OCI-LY7 (cell line): ENCODE measurements around the gene CTPS2.

Experiments used
- EZH2phosphoT487 ChIP-seq: fragments of 200-600 bp; sonication (generic); IDR thresholded peaks from 2 replicates; pipeline ENCODE4 v1.6.1; 2018; ENCODE audit warnings: low read depth, borderline replicate concordance, mild to moderate bottlenecking, mixed run types, antibody characterized with exemption, low read length, moderate library complexity, mixed read lengths
- TF ChIP-seq, protein P1 (sequence below): fragments of 200-600 bp; sonication (generic); conservative IDR thresholded peaks from 2 replicates; pipeline ENCODE4 v1.5.1; 2014; ENCODE audit warnings: mild to moderate bottlenecking, antibody characterized with exemption, low read length, moderate library complexity, mixed read lengths

DNA sequence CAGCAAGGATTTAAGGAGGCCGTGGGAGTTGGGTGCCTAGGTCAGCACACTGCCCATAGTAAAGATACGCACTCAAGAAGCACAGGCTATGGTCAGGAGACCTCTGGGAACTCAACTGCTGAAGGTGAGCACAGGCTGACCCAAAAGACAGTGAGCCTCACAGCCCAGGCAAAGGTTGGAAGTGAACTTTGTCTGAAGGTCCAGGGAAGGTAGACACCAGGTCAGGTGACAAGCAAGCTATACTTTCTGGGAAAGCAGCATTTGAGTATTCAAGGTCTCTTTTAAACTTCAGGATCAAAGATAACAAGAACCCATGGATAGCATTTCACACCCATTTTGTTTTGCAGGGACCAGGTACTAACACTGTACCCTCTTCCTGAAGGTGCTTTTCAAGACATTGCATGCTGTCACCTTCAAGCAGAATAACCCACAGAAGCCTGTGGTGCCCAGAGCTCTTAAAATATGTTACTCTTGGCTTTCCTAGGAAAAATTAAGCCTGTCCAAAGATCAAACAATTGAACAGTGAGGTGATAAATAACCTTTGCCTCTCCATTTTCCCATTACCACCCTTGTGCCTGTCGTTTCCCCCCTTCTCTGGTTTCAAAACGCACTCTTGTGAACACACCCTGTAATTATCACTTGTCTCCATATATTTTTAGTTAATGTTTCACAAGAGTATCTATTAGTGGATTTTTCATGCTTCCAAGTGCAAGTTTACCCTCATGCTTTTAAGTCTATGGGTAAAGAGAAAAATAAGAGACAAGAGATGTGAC is 65.9 kb downstream of the CTPS2 start:
- TF ChIP-seq, protein P1, sequence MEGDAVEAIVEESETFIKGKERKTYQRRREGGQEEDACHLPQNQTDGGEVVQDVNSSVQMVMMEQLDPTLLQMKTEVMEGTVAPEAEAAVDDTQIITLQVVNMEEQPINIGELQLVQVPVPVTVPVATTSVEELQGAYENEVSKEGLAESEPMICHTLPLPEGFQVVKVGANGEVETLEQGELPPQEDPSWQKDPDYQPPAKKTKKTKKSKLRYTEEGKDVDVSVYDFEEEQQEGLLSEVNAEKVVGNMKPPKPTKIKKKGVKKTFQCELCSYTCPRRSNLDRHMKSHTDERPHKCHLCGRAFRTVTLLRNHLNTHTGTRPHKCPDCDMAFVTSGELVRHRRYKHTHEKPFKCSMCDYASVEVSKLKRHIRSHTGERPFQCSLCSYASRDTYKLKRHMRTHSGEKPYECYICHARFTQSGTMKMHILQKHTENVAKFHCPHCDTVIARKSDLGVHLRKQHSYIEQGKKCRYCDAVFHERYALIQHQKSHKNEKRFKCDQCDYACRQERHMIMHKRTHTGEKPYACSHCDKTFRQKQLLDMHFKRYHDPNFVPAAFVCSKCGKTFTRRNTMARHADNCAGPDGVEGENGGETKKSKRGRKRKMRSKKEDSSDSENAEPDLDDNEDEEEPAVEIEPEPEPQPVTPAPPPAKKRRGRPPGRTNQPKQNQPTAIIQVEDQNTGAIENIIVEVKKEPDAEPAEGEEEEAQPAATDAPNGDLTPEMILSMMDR: no peak
- no peak for TF ChIP-seq EZH2phosphoT487
